T-helper 22 cell (primary cell): Measurements from ENCODE around the gene AIG1.
"Not testable (repeated sequence)": the region's sequence is repeated elsewhere in the genome, so short reads cannot be mapped to it uniquely, and the experiment has no call there.

Source experiments
- DNase-seq: peaks from one replicate; pipeline ENCODE4 v3.0.0-alpha.2; 2020; ENCODE audit warnings: low read depth

The AIG1 gene, protein sequence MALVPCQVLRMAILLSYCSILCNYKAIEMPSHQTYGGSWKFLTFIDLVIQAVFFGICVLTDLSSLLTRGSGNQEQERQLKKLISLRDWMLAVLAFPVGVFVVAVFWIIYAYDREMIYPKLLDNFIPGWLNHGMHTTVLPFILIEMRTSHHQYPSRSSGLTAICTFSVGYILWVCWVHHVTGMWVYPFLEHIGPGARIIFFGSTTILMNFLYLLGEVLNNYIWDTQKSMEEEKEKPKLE

DNA sequence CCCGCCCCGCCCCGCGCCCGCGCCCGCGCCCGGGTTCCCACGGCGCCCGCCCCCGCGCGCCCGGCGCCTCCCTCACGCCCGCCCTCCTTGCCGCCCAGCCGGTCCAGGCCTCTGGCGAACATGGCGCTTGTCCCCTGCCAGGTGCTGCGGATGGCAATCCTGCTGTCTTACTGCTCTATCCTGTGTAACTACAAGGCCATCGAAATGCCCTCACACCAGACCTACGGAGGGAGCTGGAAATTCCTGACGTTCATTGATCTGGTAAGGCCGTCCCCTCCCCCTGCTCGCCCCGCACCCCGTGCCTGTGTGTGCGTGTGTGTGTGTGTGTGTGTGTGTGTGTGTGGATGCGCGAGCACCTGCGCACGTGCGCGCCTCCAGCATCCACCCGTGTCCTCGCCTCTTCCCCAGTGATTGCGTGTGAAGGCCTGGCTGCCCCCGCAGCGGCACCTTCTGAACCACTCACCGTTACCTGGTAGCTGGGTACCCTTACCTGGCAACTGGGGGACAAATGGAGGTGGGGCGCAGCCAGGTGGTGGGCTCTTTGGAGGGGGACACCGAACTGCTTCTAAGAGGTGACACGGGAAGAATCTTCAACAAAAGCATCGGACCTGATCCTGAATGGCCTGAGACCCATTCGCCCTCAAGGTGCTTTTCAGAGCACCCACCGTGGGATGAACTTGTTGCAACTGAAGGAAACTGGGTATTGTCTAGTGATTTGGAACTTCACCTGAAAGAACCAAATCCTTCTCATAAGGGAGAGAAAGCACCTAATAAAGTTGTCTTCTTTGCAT, at the start of gene AIG1:
TSS of gene AIG1 (plus strand) at position 84 of the 791 bp plus-strand sequence. CDS start at position 121, 37 bp downstream.
- peak; percentile 39 for DNase-seq

DNA sequence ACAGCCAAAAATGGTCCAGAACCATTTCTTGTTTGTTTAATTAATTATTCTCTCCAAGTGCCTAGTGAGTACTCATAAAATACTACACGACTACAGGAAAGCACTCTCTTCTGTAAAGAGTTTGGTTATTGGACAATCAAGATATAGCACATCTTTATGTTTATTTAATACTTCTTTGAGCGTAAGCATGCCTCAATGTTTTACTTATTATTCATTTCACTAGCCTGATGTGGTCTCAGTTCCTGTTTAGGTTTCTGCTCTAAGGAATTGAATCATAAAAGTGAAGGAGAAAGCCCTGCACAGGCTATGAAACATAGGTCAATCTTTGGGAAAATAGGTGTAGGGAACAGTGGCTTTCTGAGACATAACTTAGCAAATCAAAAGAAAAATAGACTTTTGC, 45.9 kb upstream of the AIG1 start:
- no peak for DNase-seq

DNA sequence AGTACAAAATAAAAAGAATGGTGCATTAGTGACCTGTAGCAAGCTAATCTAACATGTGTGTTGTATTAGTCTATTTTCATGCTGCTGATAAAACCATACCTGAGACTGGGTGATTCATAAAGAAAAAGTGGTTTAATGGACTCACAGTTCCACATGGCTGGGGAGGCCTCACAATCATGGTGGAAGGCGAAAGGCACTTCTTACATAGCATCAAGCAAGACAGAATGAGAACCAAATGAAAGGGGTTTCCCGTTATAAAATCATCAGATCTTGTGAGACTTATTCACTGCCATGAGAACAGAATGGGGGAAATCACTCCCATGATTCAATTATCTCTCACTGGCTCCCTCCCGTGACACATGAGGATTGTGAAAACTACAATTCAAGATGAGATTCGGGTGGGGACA, 45.4 kb upstream of the AIG1 start:
- DNase-seq: no peak

DNA sequence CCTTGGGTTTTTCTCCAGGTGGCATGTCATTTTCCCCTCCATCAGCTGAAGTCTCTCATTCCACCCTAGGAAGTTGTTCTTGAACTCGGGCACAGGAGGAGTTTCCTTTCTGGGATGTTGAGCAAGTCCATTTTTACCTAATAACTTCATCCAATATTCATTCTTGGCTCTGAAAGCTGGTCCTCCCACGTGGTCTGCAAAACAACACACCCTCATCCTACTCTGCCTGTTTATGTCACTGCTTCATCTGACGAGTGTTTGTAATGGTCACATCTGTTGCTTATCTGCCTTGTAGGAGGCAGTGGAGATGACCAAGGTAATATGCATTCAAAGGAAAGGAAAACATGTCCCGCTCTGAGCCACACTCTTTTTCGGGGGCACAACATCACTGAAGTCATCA, 41.7 kb upstream of the AIG1 start:
- DNase-seq: no peak

DNA sequence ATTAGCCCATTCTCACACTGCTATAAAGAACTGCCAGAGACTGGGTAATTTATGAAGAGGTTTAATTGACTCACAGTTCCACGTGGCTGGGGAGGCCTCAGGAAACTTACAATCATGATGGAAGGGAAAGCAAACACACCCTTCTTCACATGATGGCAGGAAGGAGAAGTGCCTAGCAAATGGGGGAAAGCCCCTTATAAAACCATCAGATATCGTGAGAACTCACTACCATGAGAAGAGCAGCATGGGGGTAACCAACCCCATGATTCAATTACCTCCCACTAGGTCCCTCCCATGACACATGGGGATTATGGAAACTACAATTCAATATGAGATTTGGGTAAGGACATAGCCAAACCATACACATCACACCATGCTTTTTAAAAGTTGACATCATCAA, 39.8 kb upstream of the AIG1 start:
- not testable (repeated sequence) for DNase-seq

DNA sequence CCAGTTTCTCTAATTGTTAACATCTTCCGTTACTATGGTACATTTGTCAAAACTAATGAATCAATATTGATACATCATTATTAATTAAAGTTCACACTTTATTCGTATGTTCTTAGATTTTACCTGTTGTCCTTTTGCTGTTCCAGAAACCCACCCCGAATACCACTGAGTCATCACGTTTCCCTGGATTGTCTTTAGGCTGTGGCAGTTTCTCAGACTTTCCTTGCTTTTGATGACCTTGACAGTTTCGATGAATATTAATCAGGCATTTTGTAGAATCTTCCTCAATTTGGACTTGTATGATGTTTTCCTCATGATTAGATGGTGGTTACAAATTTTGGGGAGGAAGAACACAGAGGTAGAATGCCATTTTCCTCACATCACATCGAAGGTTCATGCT, 39.1 kb upstream of the AIG1 start:
- no peak for DNase-seq

DNA sequence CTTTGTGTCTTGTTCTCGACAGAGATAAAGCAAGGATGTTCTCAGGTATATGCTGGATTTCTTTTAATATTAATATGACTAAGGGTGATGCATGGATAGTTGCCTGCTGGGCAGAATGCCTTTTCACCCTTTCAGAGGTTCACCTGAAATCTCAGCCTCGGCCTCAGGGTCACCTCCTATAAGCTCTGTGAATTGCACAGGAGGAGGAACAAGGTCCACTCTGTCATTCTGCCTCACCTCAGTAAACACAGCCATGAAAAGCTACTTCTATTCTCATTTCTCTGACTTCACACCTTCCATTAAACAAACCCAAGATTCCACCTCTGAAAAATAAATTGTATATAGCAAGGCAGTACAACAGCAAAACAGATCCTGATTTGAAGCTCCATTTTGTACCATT, 38.1 kb upstream of the AIG1 start:
- no peak for DNase-seq

DNA sequence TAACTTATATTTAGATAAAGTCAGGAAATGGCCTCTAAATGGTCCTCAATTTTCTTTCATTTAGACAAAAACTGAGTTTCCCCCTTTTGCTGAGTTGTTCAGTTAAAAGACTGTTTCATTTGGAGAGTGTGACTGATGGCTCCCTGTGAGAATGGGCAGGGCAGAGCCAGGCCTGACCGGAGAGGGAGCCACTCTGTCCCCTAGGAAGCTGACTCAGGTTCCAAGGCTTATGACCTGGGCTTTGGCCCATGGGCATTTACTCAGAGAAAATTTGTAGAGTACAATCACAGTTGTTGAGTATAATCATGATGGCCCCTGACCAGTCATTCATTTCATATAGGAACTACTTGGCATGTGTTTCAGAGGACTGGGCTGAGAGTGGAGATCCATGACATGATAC, 37.0 kb upstream of the AIG1 start:
- no peak for DNase-seq

DNA sequence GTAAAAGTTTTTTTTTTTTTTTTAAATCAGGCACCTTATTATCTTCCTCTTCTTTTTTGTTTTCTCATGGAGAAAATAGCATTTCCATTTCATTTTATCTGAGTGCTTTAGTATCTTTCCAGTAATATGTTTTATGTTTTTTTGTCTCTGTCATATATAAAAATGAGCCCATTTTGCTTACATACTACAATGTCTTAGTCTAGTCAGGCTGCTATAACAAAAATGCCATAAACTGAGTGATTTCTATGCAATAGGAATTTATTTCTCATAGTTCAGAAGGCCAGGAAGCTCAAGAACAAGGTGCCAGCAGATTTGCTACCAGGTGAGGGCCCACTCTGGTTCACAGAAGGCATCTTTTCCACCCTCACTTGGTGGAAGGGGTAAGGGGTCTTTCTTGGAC, 35.7 kb upstream of the AIG1 start:
- no peak for DNase-seq

DNA sequence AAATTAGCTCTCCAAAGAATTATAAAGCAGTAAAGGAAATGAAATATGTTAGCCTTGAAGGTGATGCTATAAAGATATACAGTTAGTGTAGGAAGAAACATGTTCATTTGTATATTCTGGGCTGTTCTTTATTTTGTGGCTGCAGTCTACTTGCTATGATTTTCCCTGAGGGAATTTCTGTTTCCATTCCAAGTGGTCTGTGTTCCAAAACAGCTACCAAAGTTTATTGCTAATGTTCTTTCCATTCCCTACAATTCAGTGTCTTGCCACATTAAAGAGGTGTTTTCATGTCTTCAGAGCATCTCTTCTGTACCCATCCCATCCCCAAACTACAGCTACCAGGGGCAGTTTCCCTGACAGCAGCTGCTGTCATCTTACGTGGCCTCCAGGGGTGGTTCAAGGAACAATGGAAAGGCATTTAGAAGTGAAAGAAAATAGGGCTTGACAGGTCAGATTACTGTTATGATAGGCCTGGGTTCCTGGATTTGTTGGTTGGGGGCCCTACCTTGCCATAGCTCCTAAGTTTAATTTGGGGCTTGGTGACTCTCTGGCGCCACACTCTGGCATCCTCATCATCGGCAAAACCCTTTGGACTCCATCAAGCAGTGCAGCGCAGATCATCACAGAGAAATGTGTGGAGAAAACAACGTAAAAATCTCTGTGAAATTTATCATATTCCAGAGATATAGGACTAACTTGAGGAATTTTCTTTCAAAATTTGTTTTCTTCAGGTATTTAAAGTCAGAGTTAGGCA, 33.8 kb upstream of the AIG1 start:
- DNase-seq: peak; percentile 9

DNA sequence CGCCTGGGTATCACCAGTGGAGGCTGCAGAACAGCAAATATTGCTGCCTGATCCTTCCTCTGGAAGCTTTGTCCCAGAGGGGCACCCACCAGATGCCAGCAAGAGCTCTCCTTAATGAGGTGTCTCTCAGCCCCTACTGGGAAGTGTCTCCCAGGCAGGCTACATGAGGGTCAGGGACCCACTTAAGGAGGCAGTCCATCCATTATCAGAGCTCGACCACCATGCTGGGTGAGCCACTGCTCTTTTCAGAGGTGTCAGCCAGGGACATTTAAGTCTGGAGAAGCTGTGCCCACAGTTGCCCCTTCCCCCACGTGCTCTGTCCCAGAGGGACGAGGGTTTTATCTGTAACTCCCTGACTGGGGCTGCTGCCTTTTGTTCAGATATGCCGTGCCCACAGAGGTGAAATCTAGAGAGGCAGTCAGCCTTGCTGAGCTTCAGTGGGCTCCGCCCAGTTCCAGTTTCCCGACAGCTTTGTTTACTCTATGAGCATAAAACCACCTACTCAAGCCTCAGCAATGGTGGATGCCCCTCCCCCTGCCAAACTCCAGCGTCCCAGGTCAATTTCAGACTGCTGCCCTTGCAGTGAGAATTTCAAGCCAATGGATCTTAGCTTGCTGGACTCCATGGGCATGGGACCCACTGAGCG, 25.9 kb upstream of the AIG1 start:
- no peak for DNase-seq

DNA sequence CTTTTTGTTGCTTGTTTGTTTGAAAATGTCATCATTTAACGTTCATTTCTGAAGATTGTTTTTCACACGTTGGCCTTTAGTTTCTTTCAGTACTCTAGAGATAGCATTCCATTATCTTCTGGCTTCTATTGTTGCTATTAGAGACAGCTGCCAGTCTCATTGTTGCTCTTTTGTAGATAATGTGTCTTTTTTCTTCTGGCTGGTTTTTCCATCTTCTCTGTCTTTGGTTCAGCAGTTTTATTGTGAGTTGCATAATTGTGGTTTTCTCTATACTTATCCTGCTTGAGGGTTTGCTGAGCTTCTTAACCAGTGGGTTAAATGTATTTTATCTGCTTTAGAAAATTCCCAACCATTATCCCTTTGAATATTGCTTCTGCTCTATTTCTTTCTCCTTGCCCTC, 23.2 kb upstream of the AIG1 start:
- DNase-seq: no peak

DNA sequence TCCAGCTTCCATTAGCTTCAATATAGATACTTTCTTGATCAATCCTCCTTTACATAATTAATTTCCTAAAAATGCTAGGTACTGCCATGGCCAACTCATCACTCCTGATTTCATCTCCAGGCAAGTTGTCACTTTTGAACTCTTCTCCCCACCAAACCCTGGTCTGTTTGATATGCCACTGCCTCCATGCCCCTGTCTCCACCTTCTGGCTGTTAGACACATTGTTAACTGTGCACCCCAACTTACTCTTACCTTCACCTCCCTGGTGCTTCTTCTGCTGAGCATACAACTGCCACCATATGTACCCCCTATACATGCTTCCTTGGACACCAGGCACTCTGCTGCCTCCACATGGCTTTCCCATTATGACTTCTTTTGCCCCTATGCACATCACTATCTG, 21.9 kb upstream of the AIG1 start:
- DNase-seq: no peak

DNA sequence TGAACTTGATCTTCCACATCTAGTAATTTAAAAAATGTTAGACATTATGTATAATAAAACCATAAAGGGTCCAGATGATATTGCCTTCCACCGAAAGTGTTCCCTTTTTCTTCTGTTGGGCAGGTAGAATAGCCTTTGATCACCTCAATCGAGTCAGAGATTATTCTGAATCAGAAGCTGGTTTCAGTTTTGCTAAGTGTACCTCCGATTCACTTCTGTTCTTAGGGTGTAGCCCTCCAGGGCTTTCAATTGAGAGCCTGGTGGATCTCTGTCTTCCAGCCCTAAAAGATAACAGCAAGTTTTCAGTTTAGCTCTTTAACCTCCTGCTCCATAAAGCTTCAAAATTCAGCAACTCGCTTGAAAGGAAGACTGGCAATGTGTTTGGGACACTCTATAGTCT, 21.1 kb upstream of the AIG1 start:
- no peak for DNase-seq

DNA sequence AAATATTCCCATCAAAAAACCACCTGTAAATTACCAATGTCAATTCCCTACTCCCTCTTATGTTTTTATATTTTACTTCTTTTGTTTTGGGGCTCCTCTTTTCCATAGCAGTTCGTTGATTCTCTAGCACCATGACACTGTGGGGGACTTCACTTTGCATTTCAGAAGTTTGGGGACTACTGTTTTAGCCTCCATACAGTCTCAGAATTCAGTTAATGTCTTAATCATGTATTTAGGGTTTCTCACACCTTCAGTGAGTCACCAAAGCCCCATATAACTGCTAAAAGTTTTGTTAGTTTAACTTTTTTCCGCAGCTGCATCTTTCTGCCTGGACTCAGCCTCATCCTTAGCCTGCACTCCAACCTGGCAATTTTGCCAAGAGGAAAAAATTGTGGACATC, 20.7 kb upstream of the AIG1 start:
- no peak for DNase-seq

DNA sequence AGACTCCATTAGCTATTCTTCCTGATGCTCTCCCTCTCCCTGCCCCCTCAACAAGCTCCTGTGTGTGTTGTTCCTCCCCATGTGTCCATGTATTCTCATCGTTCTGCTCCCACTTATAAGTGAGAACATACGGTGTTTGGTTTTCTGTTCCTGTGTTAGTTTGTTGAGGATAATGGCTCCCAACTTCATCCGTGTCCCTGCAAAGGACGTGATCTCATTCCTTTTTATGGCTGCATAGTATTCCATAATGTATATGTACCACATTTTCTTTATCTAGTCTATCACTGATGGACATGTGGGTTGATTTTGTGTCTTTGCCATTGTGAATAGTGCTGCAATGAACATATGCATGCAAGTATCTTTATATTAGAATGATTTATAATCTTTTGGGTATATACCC, 16.3 kb upstream of the AIG1 start:
- DNase-seq: not testable (repeated sequence)

DNA sequence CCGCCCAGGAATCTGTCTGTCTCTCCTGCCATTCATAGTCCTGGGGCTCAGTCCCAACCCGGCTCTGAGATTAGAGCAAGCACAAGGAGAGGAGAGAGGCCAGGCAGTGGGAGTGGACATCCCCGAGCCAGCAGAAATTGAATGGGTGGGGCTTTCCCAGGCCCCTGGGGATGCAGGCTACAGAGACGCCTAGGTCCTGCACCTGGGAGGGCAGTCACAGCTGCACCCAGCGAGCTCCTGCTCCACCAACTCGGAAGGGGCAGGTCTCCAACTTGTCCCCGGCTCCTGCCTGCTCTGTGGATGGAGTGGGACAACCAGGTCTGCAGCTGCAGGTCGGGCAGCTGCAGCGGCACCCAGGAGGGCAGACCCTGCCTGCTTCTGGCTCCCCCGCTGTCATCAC, 11.1 kb upstream of the AIG1 start:
- no peak for DNase-seq

DNA sequence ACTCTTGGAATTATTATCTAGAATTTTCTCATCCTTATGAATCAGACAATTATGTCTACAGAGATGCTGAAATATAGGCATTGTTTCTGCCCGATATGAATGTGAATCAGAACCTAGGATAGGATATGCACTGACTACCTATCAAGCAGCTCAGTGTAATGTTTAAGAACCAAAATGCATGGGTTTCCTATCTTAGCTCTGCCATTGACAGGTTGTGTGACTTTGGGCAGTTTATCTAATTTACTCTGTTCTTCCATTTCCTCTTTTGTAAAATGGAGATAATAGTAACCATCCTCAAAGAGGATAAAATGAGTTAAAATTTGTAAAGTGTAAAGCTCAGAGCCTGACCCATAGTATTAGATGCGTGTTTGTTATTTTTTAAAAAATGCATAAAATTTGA, 10.2 kb upstream of the AIG1 start:
- no peak for DNase-seq

DNA sequence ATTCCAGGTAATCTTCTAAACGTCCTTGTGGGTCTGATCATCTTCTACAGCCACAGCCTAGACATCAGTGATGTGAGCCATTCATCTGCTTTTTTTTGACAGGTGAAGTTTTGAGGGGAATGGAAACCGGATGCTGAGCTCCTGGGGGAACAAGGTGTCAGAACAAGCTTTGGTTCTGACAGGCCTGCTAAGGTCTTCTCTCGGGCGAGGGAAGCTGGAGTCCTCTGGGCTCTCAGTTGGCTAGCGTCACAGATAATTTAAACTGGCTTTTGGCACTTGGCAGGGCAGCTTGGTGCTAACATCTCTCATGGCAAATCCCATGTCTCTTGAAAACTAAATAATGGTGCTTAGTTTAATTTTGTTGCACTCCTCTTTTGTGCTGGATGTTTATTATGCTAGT, 8.4 kb upstream of the AIG1 start:
- no peak for DNase-seq

DNA sequence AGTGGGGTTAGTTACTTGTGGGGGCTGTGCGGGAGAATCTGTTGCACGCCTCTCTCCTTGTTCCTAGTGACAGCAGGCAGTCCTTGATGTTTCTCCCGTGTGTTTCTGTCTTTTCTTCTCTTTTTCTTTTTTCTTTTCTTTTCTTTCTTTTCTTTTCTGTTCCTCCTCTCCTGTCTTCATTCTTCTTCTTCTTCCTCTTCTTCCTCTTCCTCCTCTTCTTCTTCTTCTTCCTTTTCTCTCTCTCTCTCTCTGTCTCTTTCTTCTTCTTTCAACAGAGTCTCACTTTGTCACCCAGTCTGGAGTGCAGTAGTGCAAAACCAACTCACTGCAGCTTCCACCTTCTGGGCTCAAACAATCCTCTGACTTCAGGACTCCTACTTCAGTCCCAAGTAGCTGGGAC, 6.8 kb upstream of the AIG1 start:
- no peak for DNase-seq

DNA sequence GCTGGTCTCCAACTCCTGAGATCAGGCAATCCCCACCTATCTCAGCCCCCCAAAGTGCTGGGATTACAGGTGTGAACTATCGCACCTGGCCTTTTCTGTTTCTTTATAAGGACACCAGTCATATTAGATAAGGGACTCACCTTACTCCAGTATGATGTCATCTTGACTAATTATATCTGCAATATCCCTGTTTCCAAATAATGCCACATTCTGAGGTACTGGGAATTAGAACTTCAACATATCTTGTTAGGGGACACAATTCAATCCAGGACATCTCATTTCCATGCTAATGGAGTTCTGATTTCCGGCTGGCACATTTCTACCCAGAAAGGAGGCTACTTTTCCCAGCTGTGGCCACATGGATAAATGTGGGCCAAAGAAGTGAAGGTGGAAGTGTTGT, 6.4 kb upstream of the AIG1 start:
- DNase-seq: no peak

DNA sequence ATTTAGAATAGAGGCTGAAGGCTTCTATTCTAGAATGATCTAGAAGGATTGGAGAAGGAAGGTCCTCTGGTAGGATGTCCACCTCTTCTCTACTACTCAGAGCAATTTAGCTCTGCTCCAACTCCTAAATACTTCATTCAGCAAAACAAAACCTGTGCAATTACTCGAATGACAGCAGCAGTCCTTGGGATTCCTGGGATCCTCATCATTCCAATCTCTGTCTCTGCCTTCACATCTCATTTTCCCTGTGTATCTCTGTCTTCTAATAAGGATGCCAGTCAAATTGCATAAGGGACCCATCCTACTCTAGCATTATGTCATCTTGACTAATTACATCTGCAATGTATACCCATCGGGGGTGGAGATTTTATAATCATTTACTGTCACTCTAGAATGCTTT, 5.5 kb upstream of the AIG1 start:
- DNase-seq: no peak

DNA sequence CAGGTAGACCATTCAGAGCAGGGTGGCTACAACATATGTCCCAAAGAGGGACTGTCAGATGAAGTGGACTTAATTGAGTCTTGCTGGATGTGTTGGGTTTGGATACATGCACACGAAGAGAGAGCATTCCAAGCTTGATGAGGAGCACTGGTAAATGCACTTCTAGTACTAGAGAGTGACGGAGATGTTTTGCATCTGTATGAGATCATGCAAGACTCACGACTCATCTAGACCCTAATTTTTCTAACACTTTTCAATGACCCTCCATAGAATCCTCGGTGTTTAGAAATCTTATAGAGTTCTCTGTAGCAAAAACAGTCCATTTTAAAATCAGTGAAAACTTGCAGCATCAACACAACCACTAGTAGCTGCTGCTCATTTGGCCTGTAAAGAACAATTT, 4.8 kb upstream of the AIG1 start:
- no peak for DNase-seq
